ENCODE measurements around the gene RNF150.

The RNF150 gene

DNA sequence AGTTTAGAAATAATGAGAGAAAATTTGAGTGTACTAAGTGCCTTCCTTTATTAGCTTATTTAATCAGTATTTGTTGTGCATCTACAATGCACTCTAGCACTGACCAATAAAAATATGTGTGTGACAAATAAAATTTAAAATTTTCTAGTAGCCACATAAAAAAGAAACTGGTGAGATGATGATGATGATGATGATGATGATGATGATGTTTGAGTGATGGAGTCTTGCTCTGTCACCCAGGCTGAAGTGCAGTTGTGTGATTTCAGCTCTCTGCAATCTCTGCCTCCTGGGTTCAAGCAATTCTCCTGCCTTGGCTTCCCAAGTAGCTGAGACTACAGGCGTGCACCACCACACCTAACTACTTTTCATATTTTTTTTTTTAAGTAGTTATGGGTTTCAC, 110.2 kb downstream of the RNF150 start:
- Histone ChIP-seq H3K4me3 (replicated peaks; ENCODE audit: insufficient read depth, low read length) (no peak overlapping the region), H3K27ac (replicated peaks) (no peak overlapping the region), H3K27me3 (ENCODE audit: insufficient read depth, poor library complexity, severe bottlenecking) (no peaks in the 10 kb centered on the region)
- TF ChIP-seq POLR2AphosphoS5 (IDR thresholded peaks at IDR 0.05; ENCODE audit: low read depth) (no peak), SPI1 (IDR thresholded peaks at IDR 0.05; ENCODE audit: borderline replicate concordance, low read depth) (no peak), GABPA (IDR thresholded peaks at IDR 0.05; ENCODE audit: low read depth) (no peak)
- TF ChIP-seq, protein P1, sequence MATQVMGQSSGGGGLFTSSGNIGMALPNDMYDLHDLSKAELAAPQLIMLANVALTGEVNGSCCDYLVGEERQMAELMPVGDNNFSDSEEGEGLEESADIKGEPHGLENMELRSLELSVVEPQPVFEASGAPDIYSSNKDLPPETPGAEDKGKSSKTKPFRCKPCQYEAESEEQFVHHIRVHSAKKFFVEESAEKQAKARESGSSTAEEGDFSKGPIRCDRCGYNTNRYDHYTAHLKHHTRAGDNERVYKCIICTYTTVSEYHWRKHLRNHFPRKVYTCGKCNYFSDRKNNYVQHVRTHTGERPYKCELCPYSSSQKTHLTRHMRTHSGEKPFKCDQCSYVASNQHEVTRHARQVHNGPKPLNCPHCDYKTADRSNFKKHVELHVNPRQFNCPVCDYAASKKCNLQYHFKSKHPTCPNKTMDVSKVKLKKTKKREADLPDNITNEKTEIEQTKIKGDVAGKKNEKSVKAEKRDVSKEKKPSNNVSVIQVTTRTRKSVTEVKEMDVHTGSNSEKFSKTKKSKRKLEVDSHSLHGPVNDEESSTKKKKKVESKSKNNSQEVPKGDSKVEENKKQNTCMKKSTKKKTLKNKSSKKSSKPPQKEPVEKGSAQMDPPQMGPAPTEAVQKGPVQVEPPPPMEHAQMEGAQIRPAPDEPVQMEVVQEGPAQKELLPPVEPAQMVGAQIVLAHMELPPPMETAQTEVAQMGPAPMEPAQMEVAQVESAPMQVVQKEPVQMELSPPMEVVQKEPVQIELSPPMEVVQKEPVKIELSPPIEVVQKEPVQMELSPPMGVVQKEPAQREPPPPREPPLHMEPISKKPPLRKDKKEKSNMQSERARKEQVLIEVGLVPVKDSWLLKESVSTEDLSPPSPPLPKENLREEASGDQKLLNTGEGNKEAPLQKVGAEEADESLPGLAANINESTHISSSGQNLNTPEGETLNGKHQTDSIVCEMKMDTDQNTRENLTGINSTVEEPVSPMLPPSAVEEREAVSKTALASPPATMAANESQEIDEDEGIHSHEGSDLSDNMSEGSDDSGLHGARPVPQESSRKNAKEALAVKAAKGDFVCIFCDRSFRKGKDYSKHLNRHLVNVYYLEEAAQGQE (IDR thresholded peaks at IDR 0.05; ENCODE audit: insufficient replicate concordance, low read depth) = no peak
- TF ChIP-seq, protein P2, sequence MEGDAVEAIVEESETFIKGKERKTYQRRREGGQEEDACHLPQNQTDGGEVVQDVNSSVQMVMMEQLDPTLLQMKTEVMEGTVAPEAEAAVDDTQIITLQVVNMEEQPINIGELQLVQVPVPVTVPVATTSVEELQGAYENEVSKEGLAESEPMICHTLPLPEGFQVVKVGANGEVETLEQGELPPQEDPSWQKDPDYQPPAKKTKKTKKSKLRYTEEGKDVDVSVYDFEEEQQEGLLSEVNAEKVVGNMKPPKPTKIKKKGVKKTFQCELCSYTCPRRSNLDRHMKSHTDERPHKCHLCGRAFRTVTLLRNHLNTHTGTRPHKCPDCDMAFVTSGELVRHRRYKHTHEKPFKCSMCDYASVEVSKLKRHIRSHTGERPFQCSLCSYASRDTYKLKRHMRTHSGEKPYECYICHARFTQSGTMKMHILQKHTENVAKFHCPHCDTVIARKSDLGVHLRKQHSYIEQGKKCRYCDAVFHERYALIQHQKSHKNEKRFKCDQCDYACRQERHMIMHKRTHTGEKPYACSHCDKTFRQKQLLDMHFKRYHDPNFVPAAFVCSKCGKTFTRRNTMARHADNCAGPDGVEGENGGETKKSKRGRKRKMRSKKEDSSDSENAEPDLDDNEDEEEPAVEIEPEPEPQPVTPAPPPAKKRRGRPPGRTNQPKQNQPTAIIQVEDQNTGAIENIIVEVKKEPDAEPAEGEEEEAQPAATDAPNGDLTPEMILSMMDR (IDR thresholded peaks at IDR 0.05; ENCODE audit: insufficient read depth, low read length) = no peak
- DNase-seq (ENCODE audit: low read depth in 1 of 2, low spot score in 1 of 2) = no peak

DNA sequence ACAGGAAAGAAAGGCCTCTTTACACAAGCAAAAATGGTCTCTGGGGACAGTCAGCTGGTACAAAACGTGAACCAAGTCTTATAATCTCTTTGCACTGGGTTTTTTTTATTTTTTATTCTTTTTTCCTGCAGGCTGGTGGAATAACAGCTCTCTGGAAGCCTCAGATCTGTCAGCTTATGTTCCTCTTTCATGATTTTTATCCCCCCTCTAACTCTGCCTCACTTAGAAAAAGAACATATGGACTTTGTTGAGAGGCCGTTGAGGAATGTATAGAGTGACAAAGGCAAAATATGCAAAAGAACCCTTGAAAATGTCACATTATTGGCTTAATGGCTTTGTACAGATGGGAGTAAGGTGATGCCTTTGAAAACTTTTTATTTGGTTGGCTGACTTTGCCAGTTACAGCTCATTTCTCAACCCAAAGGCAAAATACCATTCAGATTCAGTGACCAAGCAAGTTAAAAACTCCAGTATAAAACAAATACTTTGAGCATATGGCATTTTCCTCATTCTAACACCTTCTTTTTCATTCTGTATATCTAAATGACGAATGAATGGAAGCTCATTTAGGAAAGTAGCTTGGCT, 111.1 kb downstream of the RNF150 start:
- TF ChIP-seq, protein P2 (IDR thresholded peaks at IDR 0.05; ENCODE audit: insufficient read depth, low read length) = no peak
- TF ChIP-seq, protein P1 (IDR thresholded peaks at IDR 0.05; ENCODE audit: insufficient replicate concordance, low read depth) = no peak
- no peak for TF ChIP-seq SPI1 (IDR thresholded peaks at IDR 0.05; ENCODE audit: borderline replicate concordance, low read depth)
- no peak for TF ChIP-seq POLR2AphosphoS5 (IDR thresholded peaks at IDR 0.05; ENCODE audit: low read depth)
- TF ChIP-seq GABPA (IDR thresholded peaks at IDR 0.05; ENCODE audit: low read depth) = no peak
- no peak for DNase-seq (ENCODE audit: low read depth in 1 of 2, low spot score in 1 of 2)
- H3K27ac ChIP-seq (replicated peaks) = no peak overlapping the region

DNA sequence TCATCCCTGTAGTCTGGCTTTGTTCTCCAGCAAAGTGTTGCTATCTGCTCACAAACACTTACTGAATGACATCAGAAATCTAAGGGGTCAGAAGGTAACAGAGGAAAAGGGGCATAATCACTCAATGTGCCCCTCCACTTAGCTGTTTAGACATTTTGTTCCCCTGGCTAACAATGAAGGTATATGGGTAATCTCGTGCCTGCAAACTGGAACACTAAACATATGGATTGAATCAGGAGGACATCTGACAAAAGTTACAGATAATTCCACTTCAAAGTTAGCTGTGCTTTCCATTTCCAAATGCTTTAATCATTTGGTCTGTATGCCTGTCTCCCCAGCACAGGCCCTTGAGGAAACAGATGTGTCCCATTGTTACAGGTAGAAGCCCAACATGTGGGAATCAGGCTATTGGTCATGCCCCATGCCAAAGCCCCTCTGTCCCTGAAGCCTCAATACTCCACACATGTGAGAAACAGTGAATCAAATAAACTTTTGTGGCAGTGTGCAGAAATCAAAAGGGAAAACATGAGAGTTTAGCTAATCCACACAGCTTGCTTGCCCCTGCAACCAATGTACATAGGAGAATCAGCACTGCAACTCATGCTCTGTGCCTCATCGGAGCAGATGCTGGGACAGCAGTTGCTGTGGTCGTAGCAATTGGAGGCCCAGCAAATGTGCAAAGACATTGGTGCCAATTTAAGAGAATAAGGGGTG, 111.7 kb downstream of the RNF150 start:
- TF ChIP-seq GABPA (IDR thresholded peaks at IDR 0.05; ENCODE audit: low read depth) (no peak), POLR2AphosphoS5 (IDR thresholded peaks at IDR 0.05; ENCODE audit: low read depth) (no peak), SPI1 (IDR thresholded peaks at IDR 0.05; ENCODE audit: borderline replicate concordance, low read depth) (no peak)
- TF ChIP-seq, protein P2 (IDR thresholded peaks at IDR 0.05; ENCODE audit: insufficient read depth, low read length) = no peak
- TF ChIP-seq, protein P1 (IDR thresholded peaks at IDR 0.05; ENCODE audit: insufficient replicate concordance, low read depth) = no peak
- no peaks in the 10 kb centered on the region for H3K27me3 ChIP-seq (ENCODE audit: insufficient read depth, poor library complexity, severe bottlenecking)
- no peak for DNase-seq (ENCODE audit: low read depth in 1 of 2, low spot score in 1 of 2)

More for the DNA sequence above, 111.1 kb downstream of the RNF150 start:
- no peak overlapping the region for H3K4me3 ChIP-seq (replicated peaks; ENCODE audit: insufficient read depth, low read length)
- H3K27me3 ChIP-seq (ENCODE audit: insufficient read depth, poor library complexity, severe bottlenecking) = no peaks in the 10 kb centered on the region

More for the DNA sequence above, 111.7 kb downstream of the RNF150 start:
- Histone ChIP-seq H3K27ac (replicated peaks) (no peak overlapping the region), H3K4me3 (replicated peaks; ENCODE audit: insufficient read depth, low read length) (no peak overlapping the region)
